Ectodermal cell (in vitro differentiated cells): Measurements from ENCODE around the gene BDP1.
"Not testable (repeated sequence)": the region's sequence is repeated elsewhere in the genome, so short reads cannot be mapped to it uniquely, and the experiment has no call there.

Source experiments
- H3K27ac ChIP-seq: 2 replicates; pipeline ENCODE4 v1.7.0; 2013; ENCODE audit warnings: mild to moderate bottlenecking, low read depth, low read length; ENCODE audit not compliant: insufficient read depth, poor library complexity, severe bottlenecking
- H3K27me3 ChIP-seq: 2 replicates; pipeline ENCODE4 v1.7.0; 2013; ENCODE audit warnings: mild to moderate bottlenecking, low read length; ENCODE audit not compliant: insufficient read depth, control insufficient read depth, poor library complexity, severe bottlenecking
- H3K36me3 ChIP-seq: one replicate; pipeline ENCODE4 v1.7.0; 2013; ENCODE audit warnings: low read length; ENCODE audit not compliant: control insufficient read depth, insufficient read depth
- H3K4me1 ChIP-seq: one replicate; pipeline ENCODE4 v1.7.0; 2013; ENCODE audit warnings: low read length; ENCODE audit not compliant: control insufficient read depth, insufficient read depth
- H3K4me3 ChIP-seq: 2 replicates; pipeline ENCODE4 v1.7.0; 2013; ENCODE audit warnings: low read depth, low read length, control low read depth; ENCODE audit not compliant: insufficient read depth
- H3K9me3 ChIP-seq: 2 replicates; pipeline ENCODE4 v1.7.0; 2013; ENCODE audit warnings: mild to moderate bottlenecking, low read length, moderate library complexity; ENCODE audit not compliant: control insufficient read depth
- WGBS, 2 experiments: methylation state at CpG; one replicate each; pipeline ENCODE4 v1.1.7; 2013; ENCODE audit warnings: missing lambda C conversion rate in 2 of 2; 5-methylcytosine and 5-hydroxymethylcytosine counted together

BDP1 gene

GRCh38 chr5:71563161-71563560 lies 107.7 kb downstream of the BDP1 start:
- 90 to 92% methylated on average over 4 of the region's 4 CpGs for WGBS, 2 experiments

GRCh38 chr5:71564895-71565294 lies 109.4 kb downstream of the BDP1 start:
- peaks cover 14% of the 10 kb centered on the region for H3K36me3 ChIP-seq
- no peak overlapping the region for H3K27ac ChIP-seq
- H3K9me3 ChIP-seq: no peaks in the 10 kb centered on the region
- H3K4me1 ChIP-seq: no peaks in the 10 kb centered on the region
- no peak overlapping the region for H3K4me3 ChIP-seq
- H3K27me3 ChIP-seq: no peaks in the 10 kb centered on the region

More at GRCh38 chr5:71563161-71563560, 107.7 kb downstream of the BDP1 start:
- Histone ChIP-seq H3K27ac (no peak overlapping the region), H3K4me3 (no peak overlapping the region), H3K9me3 (no peaks in the 10 kb centered on the region), H3K27me3 (no peaks in the 10 kb centered on the region), H3K4me1 (no peaks in the 10 kb centered on the region), H3K36me3 (peaks cover 14% of the 10 kb centered on the region)

- no peak overlapping the region for H3K27ac ChIP-seq
Measured at GRCh38 chr5:71569748-71570509, 114.5 kb downstream of the BDP1 start.

GRCh38 chr5:71571811-71572210 lies 116.4 kb downstream of the BDP1 start:
- not testable (repeated sequence) for H3K27me3 ChIP-seq, H3K4me1 ChIP-seq, H3K36me3 ChIP-seq, H3K4me3 ChIP-seq, H3K9me3 ChIP-seq, H3K27ac ChIP-seq
- 91 to 93% methylated on average over 7 of the region's 7 CpGs for WGBS, 2 experiments

More at GRCh38 chr5:71569748-71570509, 114.5 kb downstream of the BDP1 start:
- no peak overlapping the region for H3K4me3 ChIP-seq
- H3K27me3 ChIP-seq: no peaks in the 10 kb centered on the region
- H3K9me3 ChIP-seq: no peaks in the 10 kb centered on the region
- peaks cover 2% of the 10 kb centered on the region for H3K36me3 ChIP-seq
- no peaks in the 10 kb centered on the region for H3K4me1 ChIP-seq
- WGBS, 2 experiments: 92 to 94% methylated on average over 5 of the region's 5 CpGs

- 90 to 92% methylated on average over 7 of the region's 7 CpGs for WGBS, 2 experiments
- no peaks in the 10 kb centered on the region for H3K4me1 ChIP-seq
- no peak overlapping the region for H3K4me3 ChIP-seq
- H3K9me3 ChIP-seq: no peaks in the 10 kb centered on the region
- no peaks in the 10 kb centered on the region for H3K27me3 ChIP-seq
- no peak overlapping the region for H3K27ac ChIP-seq
- H3K36me3 ChIP-seq: no peaks in the 10 kb centered on the region
Measured at GRCh38 chr5:71573591-71573990, 118.1 kb downstream of the BDP1 start.

- 98 to 99% methylated on average over 4 of the region's 4 CpGs for WGBS, 2 experiments
- not testable (repeated sequence) for H3K9me3 ChIP-seq, H3K4me3 ChIP-seq, H3K4me1 ChIP-seq, H3K36me3 ChIP-seq, H3K27ac ChIP-seq, H3K27me3 ChIP-seq
Measured at GRCh38 chr5:71575588-71575987, 120.1 kb downstream of the BDP1 start.

GRCh38 chr5:71576241-71576640 lies 120.8 kb downstream of the BDP1 start:
- no peaks in the 10 kb centered on the region for H3K9me3 ChIP-seq
- H3K4me1 ChIP-seq: no peaks in the 10 kb centered on the region
- H3K27ac ChIP-seq: no peak overlapping the region
- H3K36me3 ChIP-seq: no peaks in the 10 kb centered on the region
- no peak overlapping the region for H3K4me3 ChIP-seq
- 97 to 100% methylated on average over 3 of the region's 3 CpGs for WGBS, 2 experiments
- H3K27me3 ChIP-seq: no peaks in the 10 kb centered on the region

- not testable (repeated sequence) for H3K27ac ChIP-seq, H3K4me3 ChIP-seq, H3K27me3 ChIP-seq, H3K9me3 ChIP-seq, H3K4me1 ChIP-seq, H3K36me3 ChIP-seq
- WGBS, 2 experiments: 94 to 95% methylated on average over 5 to 6 of the region's 6 CpGs
Measured at GRCh38 chr5:71577839-71578238, 122.4 kb downstream of the BDP1 start.

GRCh38 chr5:71582945-71583584 lies 127.6 kb downstream of the BDP1 start:
- WGBS, 2 experiments: 92 to 94% methylated on average over 4 of the region's 4 CpGs
- H3K27me3 ChIP-seq: no peaks in the 10 kb centered on the region
- H3K4me1 ChIP-seq: no peaks in the 10 kb centered on the region
- H3K4me3 ChIP-seq: no peak overlapping the region
- no peaks in the 10 kb centered on the region for H3K36me3 ChIP-seq
- H3K9me3 ChIP-seq: no peaks in the 10 kb centered on the region
- no peak overlapping the region for H3K27ac ChIP-seq

- 90% methylated on average over 22 of the region's 22 CpGs for WGBS, 2 experiments
- no peak overlapping the region for H3K27ac ChIP-seq
- no peaks in the 10 kb centered on the region for H3K27me3 ChIP-seq
Measured at GRCh38 chr5:71586052-71586940, 130.8 kb downstream of the BDP1 start.

More at GRCh38 chr5:71586052-71586940, 130.8 kb downstream of the BDP1 start:
- H3K4me3 ChIP-seq: peak overlapping the region; percentile 73
- no peaks in the 10 kb centered on the region for H3K9me3 ChIP-seq
- H3K4me1 ChIP-seq: no peaks in the 10 kb centered on the region
- H3K36me3 ChIP-seq: no peaks in the 10 kb centered on the region
